Renal cortex interstitium (tissue), 11 donors: Measurements from ENCODE around the gene FAM53B. TPM values are rescaled to one million over a fixed set of nuclear protein-coding genes. Genes with fewer than 3 reads are reported as not detected.
A peak's percentile ranks its signal among the peaks of the same experiment; 100 is the strongest.

Experiments
- DNase-seq, 11 donors: peaks; one replicate each; pipeline ENCODE4 v3.0.0-alpha.2; 2013; ENCODE audit warnings: low read depth in 9 of 11, low spot score in 4 of 11; ENCODE audit errors: extremely low read depth in 1 of 11
- polyA plus RNA-seq, 3 donors: library from polyadenylated mRNA; unstranded; fragments of 120-200 nt; gene quantifications; one replicate each; pipeline ENCODE4 v1.2.1, GENCODE V29; 2013; ENCODE audit not compliant: insufficient read length in 3 of 3

The FAM53B gene
- polyA plus RNA-seq, 3 donors, result 22.3 to 32.5 (median 29.1) TPM

DNA sequence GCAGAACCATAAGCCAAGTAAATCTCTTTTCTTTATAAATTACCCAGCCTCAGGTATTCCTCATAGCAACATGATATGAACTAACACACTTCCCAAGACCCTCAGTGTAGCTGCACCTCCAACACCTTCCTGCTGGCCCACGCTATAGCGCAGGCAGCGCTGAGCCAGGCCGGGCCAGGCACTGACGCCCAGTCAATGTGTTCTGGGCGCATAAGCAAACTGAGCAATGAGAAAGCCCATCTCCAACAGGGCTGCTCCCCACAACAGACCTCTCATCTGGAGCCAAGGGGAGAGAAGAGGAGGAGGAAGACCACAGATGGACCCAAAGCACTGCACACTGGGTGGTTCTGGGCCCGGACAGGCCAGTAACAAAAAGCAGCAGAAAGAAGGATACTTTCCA, 40.8 kb downstream of the FAM53B start:
- no peak for DNase-seq

DNA sequence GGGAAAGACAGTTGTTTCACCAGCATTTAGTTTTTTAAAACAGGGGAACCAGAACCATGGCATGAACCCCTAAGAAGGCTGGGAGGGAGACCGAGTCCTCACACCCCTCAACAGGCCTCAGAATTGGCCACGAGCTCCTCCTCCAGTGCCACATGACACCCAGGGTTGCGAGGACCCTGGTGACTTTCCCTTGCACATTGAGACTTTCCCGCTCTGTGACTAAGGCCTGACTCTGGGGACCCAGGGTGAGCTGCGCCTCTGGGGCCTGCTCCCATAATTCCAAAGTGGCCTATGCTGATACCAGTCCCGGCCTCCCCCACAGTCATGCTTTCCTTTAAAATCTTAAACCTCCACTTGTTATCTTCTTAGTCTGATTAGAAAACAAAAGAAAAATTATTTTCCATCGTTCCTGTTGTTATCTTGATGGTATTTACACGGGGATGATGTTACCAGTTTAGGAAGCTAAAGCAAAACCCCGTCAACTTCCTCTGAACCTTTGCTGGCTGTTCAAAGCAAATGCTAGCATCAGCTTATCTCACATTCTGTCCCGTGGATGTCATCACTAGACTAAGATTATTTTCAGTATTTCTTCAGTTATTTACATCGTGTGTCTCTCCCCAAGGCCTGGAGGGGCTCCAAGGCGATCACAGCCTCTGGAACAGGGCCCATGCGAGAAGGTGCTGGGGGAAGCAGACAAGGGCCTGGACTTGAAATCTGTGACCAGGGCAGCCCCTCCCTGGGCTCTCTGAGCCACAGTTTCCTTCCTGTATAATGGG, 42.1 kb downstream of the FAM53B start:
- no peak for DNase-seq

DNA sequence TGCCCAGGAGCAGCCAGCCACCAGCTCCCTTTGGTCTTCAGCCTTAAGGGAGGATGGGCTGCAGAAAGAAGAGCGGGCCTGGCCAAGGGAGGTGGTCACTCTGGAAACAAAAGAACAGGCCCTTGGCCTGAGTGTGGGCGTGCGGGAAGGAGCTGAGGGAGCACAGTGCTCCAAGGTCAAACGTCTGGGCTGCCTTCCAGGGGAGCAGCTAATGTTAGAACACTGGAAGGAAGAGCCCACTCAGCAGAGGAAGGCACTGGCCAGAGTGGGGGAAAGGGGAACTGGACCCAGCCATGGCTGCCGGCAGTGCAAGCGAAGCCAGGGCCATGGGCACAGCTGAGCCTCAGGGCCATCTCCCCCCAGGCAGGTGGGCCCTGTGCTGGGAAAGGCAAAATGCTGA, 42.7 kb downstream of the FAM53B start:
- peak in 5 of 11 donors; percentile 61 to 86 (median 78) for DNase-seq

DNA sequence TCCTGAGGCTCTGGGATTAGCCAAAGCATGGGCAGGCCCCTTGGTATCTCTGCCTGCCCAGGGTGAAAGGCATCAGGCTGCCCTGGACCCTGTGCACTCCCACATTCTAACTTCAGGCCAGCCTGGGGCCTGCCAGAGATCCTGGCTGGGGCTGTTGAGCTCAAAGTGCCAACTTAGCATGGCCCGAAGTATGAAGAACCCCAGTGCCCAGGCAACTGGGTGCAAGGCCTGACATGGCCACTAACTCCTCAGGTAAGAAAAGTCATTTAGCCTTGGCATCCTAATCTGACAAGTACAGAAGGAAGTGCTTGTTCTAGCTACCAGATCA, 43.2 kb downstream of the FAM53B start:
- DNase-seq, result no peak

DNA sequence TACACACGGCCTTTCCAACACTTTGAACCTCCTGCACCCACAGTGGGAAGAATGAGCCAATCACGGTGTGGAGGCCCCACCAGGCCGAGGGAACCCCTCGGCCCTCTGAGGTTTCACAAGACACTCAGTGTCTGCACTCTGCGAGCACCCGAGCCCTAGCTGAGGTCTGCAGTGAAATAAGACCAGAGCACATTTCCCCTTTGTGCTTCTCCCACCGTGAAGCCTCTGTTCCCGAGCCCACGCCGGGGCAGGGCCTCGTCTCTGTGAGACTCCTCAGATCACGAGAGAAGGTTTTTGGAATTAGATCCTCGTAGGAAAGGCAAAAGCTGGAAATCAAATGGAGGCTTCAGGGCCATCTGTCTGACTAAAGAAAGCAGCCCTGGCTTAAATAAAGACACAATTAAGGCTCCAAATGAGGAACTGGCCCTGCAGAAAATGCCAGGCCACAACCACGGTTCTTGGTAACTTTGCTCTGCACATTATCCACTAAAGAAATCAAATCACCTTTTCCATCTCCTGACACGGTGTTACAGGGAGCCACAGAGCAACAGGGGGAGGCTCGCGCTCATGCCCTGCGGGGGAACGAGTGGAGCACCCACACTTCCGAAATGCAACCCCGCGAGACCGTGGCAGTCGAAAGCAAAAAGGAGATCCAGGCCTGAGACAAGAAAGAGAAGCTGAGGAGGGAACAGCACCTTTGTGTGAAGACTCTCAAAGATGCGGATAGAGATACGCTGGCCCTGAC, 43.7 kb downstream of the FAM53B start:
- DNase-seq, result no peak

DNA sequence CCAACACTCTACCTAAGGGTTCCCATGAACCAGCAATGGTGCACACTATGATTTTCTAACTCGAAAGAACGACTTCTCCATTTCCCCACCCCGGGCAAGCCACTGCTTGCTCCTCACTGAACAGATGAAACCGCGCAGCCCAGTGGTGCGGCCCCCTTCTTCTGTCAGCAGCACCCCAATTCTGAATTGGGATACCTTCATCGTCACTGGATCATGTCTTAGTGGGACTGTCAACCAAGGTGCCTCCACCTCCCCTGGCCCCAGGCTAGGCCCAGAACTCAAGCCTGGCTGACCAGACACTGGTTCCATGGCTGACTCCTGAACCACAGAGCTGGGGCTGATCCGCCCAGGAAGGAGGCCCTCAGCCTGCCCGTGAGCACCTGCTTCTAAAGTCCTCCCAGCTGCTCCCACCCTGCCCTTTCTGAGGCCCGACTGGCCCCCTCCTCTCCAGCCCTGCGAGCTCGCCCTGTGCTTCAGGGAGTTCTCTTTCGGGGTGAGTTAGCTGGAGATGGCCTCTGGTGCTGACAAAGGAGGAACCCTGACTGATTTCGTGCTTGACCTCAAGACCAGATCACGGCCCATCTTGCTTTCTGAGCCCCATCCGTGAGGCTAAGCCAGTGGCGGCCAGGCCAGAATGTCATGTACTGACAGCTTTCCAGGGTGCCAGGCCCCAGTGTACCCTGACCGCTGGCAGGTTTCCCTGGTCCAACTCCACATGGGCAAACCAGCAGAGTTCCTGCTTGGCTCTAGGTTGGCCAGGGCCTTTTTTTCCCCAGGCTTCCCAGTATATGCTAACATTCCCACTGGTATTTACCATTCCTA, 44.5 kb downstream of the FAM53B start:
- DNase-seq, result no peak

- DNase-seq, result no peak
These were observed 45.4 kb downstream of the FAM53B start for GRCh38 chr10:124698545-124699469.

GRCh38 chr10:124697837-124698544, 46.2 kb downstream of the FAM53B start:
- no peak for DNase-seq

DNA sequence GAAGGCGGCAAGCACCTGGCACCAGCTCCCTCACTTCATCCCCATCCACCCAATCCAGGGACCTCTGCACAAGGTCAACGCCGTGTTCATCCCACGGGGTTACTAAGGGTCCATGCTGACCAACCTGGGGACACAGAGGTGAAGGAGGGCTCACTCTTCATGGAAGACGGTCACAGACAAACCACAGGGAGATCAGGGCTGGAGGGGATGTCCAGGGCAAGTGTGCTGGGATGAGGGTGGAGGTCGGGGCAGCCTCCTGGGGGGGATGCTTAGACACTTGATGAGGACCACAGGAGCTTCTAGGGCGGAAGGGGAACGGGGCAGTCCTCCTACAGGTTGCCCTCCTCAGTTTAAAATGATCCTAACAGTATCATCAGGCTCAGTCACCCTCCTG, 46.7 kb downstream of the FAM53B start:
- DNase-seq, result no peak

GRCh38 chr10:124696446-124697392, 47.5 kb downstream of the FAM53B start:
- DNase-seq, result no peak

DNA sequence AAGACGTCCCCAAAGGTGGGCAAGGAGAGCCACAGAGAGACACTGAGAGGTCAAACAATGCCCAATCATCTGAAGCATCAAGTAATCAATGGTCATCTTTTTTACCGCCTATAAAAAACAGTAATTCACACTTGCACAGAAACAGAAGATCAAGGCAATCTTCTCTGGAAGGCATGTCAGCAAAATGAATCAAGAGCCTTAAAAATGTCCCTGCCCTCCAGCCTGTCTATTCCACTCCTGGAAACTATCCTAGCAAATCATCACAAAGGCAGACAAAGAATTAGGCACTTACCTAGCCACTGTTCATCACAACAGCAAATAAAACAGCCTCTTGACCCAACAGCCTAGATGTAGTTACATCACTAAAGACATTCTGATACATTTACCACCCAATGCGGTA, 48.9 kb downstream of the FAM53B start:
- DNase-seq, result no peak

GRCh38 chr10:124694481-124695220, 49.5 kb downstream of the FAM53B start:
- DNase-seq, result no peak

DNA sequence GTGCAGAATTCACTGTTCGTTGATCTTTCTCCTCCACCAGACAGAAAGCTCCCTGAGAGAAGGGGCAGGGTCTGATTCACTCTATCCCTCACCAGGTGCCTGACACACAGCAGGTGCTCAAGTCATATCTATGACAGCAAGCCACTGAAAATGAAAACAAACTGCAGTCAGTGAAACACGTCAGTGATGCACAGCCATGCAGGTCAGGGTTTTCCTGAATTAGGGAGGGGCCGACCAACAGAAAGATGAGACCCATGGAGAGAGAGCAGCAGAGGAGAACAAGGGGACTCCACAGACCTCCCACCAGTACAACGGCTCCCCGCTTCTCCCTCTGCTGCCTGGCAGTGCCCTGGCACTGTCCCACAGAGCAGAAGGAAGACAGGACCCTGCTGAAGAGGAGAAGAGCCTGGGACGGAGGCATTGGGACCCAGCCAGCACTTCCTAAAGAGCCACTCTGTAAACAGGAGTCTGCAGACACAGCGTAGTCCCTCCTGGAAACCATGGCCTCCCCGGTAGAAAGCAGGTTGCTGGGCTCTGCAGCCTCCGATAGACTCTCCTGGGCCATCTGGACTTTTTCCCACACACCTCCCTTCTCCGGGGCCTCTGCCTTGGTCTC, 50.3 kb downstream of the FAM53B start:
- DNase-seq, result peak in 1 of 11 donors; percentile 78

DNA sequence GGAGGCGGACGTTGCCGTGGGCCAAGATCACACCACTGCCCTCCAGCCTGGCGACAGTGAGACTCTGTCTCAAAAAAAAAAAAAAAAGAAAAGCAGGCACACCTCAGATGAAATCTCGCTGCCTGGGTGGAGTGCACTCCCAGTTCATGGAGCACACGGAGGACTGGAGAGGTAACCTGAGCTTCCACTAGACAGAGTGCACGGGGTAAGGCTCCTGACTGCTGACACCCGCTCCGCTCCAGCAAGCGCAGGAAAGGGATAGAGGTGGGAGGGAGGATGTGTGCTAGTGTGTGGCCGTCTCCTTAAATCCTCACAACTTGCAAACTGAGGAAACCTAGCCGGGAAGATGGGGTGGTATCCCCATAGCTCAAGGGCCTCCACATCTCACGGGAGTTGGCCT, 50.8 kb downstream of the FAM53B start:
- DNase-seq, result peak in 2 of 11 donors; percentile 77 to 80

DNA sequence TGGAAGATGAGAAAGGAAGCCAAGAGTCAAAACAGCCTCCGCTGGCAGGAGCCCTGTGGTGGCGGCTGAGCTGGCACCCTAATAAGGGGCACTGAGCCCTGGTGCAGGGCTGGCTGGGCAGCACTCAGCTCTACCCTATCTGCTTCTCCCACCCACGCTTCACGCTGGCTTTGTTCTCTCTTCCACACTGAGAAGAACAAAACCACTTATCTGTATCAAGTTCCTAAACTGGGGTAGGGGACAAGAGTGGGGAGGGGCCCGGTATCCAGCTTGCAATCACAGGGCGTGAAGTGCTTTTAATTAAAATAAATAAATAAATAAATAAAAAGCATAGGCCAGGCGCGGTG, 52.1 kb downstream of the FAM53B start:
- DNase-seq, result no peak

DNA sequence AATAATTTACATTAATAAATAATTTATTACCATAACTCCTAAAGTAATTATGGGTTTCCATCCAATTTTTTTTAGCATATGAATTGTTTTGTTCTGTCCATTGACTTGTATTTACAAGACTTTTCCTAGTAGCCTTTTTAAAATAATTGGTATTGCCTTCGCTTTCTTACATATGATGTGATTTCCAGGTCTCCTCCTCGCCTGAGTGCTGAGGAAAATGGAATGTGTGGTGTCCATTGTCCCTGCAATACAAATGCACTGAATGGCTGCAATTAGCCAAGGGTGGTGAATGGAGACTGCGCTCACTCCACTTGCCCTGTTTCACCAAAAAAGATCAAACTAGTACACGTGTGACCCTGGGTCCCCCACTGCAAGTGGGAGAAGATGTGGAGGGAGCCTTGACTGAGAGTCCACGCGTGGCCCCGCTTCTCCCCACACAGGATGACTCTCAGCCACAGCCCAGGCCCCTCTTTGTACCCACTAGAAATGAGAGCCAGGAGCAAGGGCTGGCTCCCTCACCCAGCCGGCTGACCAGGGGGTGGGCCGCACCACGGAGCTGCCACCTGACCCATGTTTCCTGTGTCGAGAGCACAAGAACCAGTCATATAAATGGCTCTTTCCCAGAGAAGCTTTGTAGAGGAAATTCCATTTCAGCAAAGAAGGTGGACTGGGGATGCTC, 52.6 kb downstream of the FAM53B start:
- no peak for DNase-seq
